Measurements from ENCODE around the gene ZMIZ1.
"Not testable (repeated sequence)": the region's sequence is repeated elsewhere in the genome, so short reads cannot be mapped to it uniquely, and the experiment has no call there.

Gene ZMIZ1

DNA sequence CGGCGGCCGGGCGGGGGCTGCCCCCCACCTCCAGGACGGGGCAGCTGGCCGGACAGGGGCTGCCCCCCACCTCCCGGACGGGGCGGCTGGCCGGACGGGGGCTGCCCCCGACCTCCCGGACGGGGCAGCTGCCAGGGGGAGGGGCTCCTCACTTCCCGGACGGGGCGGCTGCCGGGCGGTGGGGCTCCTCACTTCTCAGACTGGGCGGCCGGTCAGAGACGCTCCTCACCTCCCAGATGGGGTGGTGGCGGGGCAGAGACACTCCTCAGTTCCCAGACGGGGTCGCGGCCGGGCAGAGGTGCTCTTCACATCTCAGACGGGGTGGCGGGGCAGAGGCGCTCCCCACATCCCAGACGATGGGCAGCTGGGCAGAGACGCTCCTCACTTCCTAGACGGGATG lies 210.3 kb downstream of the ZMIZ1 start:
- H3K27me3 Mint-ChIP-seq; H3K4me3 Mint-ChIP-seq; DNase-seq; H3K9me3 Mint-ChIP-seq; ATAC-seq (replicated peaks); H3K27ac Mint-ChIP-seq: not testable (repeated sequence)
- Mint-ChIP-seq H3K36me3 (peaks cover 54 to 74% of the 10 kb centered on the region in 2 donors), H3K4me1 (peaks cover 44 to 46% of the 10 kb centered on the region in 2 donors)

DNA sequence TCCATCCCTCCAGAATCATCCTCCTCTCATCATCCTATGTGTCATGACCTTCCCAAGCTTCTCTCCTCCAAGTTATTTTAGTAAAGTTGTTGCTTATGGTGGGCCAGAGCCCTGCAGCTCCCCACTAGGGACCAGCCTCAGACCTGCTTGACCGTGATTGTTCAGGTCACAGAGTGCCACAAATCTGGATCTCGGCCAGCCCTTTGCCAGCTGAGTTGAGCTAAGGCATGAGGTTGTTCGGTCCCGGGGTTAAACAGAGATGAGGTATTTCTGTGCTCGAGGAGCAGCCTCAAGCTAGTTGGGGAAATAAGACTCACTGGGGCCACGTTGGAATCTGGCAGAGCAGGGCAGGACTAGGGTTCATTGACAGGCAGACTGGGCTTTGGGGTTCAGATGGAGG lies 212.2 kb downstream of the ZMIZ1 start:
- Mint-ChIP-seq H3K27me3 (no peaks in the 10 kb centered on the region), H3K27ac (peak overlapping the region; percentile 73), H3K36me3 (peaks cover 65 to 82% of the 10 kb centered on the region in 2 donors), H3K4me3 (no peak overlapping the region), H3K9me3 (no peaks in the 10 kb centered on the region), H3K4me1 (peaks cover 55 to 57% of the 10 kb centered on the region in 2 donors)
- DNase-seq (no peak), ATAC-seq (replicated peaks) (no peak)

DNA sequence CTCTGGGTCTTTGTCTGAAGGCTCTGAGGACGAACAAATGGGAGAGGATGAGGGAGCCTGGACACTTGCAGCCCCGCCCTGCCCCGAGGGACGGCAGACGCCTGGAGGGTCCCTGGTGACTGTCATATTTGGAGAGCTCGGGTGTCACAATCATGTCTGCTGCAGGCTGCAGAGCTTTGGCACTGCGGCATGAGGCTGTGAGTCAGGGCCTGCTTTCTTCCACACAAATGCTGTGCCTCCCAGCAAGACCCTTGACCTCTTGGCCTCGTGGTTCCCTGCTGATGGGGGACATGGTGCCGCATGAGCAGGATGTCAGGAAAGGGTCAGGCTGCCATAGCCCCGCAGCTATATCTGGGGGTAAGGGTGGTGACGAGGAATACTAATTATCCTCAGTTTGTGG lies 213.6 kb downstream of the ZMIZ1 start:
- peaks cover 62 to 72% of the 10 kb centered on the region in 2 donors for H3K4me1 Mint-ChIP-seq
- no peaks in the 10 kb centered on the region for H3K9me3 Mint-ChIP-seq
- peak overlapping the region; percentile 65 for H3K27ac Mint-ChIP-seq
- ATAC-seq (replicated peaks) (no peak), DNase-seq (no peak)
- peaks cover 62 to 83% of the 10 kb centered on the region in 2 donors for H3K36me3 Mint-ChIP-seq
- no peak overlapping the region for H3K4me3 Mint-ChIP-seq
- no peaks in the 10 kb centered on the region for H3K27me3 Mint-ChIP-seq

- Mint-ChIP-seq H3K4me1 (peaks cover 70 to 84% of the 10 kb centered on the region in 2 donors), H3K36me3 (peaks cover 66 to 83% of the 10 kb centered on the region in 2 donors), H3K9me3 (no peaks in the 10 kb centered on the region), H3K27me3 (no peaks in the 10 kb centered on the region), H3K4me3 (no peak overlapping the region), H3K27ac (peak overlapping the region; percentile 69)
- ATAC-seq (replicated peaks) (no peak), DNase-seq (no peak)
These were observed 214.8 kb downstream of the ZMIZ1 start for GRCh38 chr10:79283616-79284015.

GRCh38 chr10:79284158-79284871 lies 215.5 kb downstream of the ZMIZ1 start:
- Mint-ChIP-seq H3K9me3 (no peaks in the 10 kb centered on the region), H3K36me3 (peaks cover 71 to 88% of the 10 kb centered on the region in 2 donors), H3K27ac (peak overlapping the region; percentile 99), H3K27me3 (no peaks in the 10 kb centered on the region), H3K4me1 (peaks cover 76 to 91% of the 10 kb centered on the region in 2 donors), H3K4me3 (peak overlapping the region in 1 of 2 donors; percentile 79)
- ATAC-seq (replicated peaks) (no peak), DNase-seq (no peak)

GRCh38 chr10:79285315-79286197 lies 216.8 kb downstream of the ZMIZ1 start:
- peak overlapping the region; percentile 70 to 79 for H3K4me3 Mint-ChIP-seq
- no peaks in the 10 kb centered on the region for H3K9me3 Mint-ChIP-seq
- ATAC-seq (replicated peaks): peak; percentile 49 to 61
- DNase-seq: peak; percentile 68
- no peaks in the 10 kb centered on the region for H3K27me3 Mint-ChIP-seq
- H3K27ac Mint-ChIP-seq: peak overlapping the region; percentile 99
- peaks cover 81 to 100% of the 10 kb centered on the region in 2 donors for H3K4me1 Mint-ChIP-seq
- peaks cover 68 to 92% of the 10 kb centered on the region in 2 donors for H3K36me3 Mint-ChIP-seq

GRCh38 chr10:79286318-79286951 lies 217.7 kb downstream of the ZMIZ1 start:
- H3K9me3 Mint-ChIP-seq: no peaks in the 10 kb centered on the region
- H3K27ac Mint-ChIP-seq: peak overlapping the region; percentile 99
- peak; percentile 98 for DNase-seq
- peaks cover 67 to 92% of the 10 kb centered on the region in 2 donors for H3K36me3 Mint-ChIP-seq
- H3K4me1 Mint-ChIP-seq: peaks cover 83 to 100% of the 10 kb centered on the region in 2 donors
- peak overlapping the region; percentile 70 to 79 for H3K4me3 Mint-ChIP-seq
- H3K27me3 Mint-ChIP-seq: no peaks in the 10 kb centered on the region
- peak; percentile 92 to 94 for ATAC-seq (replicated peaks)

DNA sequence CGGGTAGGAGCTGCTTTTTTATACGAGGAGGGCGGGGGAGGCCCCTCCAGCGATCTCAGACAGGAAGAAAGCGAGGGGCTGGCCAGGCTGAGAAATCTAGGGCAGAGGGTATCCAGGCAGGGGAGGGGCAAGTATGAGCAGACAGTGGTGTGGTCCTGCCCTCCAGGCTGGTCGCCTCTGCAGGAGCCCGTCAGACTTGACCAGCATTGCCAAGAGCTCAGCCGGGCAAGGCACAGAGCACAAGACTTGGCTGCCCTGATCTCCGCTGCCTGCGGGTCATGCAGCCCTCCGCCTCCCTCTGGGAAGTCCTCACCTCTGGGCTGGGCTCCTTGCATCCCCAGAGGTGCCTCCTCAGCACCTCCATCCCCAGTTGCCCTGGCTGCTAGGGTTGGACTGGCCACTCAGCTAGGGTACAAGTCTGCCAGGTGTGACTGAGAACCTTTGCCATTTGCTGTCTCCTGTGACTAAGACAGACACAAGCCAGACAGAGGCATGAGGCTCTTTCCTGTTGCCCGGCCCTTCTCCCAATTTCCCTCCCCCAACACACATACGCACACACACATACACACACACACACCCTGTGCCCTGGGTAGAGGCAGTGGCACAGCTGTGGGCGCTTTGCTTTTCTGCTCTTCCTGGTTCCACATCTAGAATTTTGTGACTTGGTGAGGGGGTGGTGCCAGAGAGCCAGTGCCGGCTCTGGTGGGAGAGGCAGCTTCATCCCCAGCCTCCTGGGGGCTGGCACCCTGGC lies 219.4 kb downstream of the ZMIZ1 start:
- Mint-ChIP-seq H3K27ac (peak overlapping the region; percentile 99), H3K9me3 (no peaks in the 10 kb centered on the region), H3K4me1 (peaks cover 78 to 100% of the 10 kb centered on the region in 2 donors), H3K4me3 (peak overlapping the region in 1 of 2 donors; percentile 14), H3K27me3 (no peaks in the 10 kb centered on the region), H3K36me3 (peaks cover 64 to 88% of the 10 kb centered on the region in 2 donors)
- ATAC-seq (replicated peaks) (no peak), DNase-seq (no peak)

GRCh38 chr10:79289801-79290200 lies 221.0 kb downstream of the ZMIZ1 start:
- Mint-ChIP-seq H3K27me3 (no peaks in the 10 kb centered on the region), H3K27ac (peak overlapping the region; percentile 76), H3K9me3 (no peaks in the 10 kb centered on the region), H3K4me1 (peaks cover 79 to 100% of the 10 kb centered on the region in 2 donors), H3K4me3 (no peak overlapping the region), H3K36me3 (peaks cover 66 to 88% of the 10 kb centered on the region in 2 donors)
- ATAC-seq (replicated peaks) (no peak), DNase-seq (no peak)

DNA sequence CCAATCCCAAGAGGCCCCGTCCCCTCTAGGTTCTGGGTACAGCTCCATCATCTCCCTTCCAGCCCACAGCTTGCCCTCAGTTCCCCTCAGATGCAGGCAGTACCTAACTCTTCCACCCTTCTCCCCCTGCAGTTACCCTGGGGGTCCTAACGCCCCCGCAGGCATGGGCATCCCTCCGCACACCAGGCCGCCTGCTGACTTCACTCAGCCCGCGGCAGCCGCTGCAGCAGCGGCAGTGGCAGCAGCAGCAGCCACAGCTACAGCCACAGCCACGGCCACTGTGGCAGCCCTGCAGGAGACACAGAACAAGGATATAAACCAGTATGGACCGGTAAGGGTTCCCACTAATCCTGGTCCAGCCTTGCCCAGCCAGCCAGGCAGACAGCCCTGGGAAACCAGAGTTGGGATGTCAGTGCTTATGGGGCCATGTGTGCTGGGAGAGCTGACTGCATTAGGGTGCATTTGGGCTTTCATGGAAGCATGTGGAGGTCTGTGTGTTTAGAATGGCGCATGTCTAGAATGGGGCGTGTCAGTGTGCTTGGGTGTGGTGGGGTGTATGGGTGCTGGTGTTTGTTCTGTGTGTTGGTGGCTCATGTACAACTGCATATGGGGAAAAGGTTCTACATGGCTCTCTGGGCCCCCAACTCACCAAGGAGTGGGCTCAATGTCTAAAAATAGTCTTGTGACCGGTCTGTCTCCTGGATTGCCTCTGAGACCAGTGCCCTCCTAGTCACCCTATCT lies 223.4 kb downstream of the ZMIZ1 start:
- DNase-seq: no peak
- Mint-ChIP-seq H3K27me3 (no peaks in the 10 kb centered on the region), H3K4me3 (peak overlapping the region; percentile 23 to 40), H3K36me3 (peaks cover 69 to 91% of the 10 kb centered on the region in 2 donors), H3K27ac (peak overlapping the region; percentile 90), H3K4me1 (peaks cover 73 to 99% of the 10 kb centered on the region in 2 donors), H3K9me3 (peaks cover 0 to 4% of the 10 kb centered on the region in 2 donors)
- ATAC-seq (replicated peaks): no peak

DNA sequence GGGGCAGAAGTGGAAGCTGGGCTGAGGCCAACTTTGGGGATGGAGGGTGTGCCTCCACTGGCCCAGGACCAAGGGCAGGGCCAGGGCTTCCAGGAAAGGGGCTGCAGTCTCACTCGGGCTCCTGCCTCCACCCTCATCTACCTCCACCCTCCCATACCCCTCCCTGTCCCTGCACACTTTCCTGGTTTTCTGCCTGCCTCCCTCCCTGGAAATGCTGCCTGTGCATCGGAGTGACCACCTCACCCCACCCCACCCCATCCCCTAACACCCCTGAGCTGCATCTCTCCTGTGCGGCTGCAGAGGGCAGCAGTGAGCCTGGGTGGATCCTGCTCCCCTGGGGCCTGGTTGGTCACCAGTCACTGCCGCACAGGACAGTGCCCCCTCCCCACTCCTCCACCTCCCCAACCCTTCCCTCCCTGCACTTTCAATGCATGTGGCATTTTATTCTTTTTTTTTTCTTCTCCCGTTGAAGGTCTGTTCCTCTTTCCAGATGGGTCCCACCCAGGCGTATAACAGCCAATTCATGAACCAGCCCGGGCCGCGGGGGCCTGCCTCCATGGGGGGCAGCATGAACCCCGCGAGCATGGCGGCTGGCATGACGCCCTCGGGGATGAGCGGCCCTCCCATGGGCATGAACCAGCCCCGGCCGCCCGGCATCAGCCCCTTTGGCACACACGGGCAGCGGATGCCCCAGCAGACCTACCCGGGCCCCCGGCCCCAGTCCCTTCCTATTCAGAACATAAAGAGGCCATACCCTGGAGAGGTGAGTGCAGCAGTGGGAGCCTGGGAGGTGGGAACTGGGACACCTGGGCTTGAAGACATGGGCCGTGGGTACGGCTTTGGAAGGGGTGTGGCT lies 224.4 kb downstream of the ZMIZ1 start:
- peak in 1 of 2 donors; percentile 8 for ATAC-seq (replicated peaks)
- Mint-ChIP-seq H3K36me3 (peaks cover 68 to 91% of the 10 kb centered on the region in 2 donors), H3K9me3 (peaks cover 0 to 4% of the 10 kb centered on the region in 2 donors), H3K4me1 (peaks cover 70 to 99% of the 10 kb centered on the region in 2 donors), H3K27ac (peak overlapping the region; percentile 95), H3K27me3 (no peaks in the 10 kb centered on the region), H3K4me3 (peak overlapping the region; percentile 64 to 70)
- DNase-seq: no peak

DNA sequence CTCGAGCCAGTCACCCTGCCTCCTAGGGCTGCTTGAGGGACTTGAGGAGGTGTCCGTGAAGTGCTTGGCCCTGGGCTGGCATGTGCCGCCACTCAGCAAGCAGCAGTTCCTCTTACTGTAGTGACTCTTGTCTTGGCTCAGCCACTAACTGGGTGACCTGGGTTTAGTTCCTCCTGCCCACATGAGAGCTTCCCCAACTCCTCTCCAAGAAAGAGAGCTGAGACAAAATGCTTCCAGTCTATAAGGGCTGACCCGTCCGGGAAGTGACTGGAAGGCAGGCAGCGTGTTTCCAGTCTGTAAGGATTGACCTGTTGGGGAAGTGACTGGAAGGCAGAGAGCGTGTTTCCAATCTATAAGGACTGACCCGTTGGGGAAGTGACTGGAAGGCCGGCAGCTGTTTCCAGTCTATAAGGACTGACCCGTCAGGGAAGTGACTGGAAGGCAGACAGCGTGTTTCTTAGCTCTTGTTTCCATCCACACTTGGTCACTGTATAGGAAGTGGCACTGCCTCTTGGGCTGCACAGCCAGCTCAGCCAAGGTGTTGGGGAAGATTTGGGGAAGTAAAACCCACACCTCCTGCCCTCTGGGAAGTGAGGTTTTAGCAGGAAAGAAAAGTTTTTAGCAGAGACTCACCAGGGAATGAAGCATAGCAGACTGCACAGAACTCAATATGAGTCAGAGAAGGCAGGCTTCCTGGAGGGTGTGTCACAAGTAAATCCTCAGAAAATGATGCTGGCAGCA lies 225.2 kb downstream of the ZMIZ1 start:
- H3K4me1 Mint-ChIP-seq: peaks cover 64 to 97% of the 10 kb centered on the region in 2 donors
- peak overlapping the region; percentile 95 for H3K27ac Mint-ChIP-seq
- ATAC-seq (replicated peaks): peak; percentile 88 to 89
- H3K4me3 Mint-ChIP-seq: peak overlapping the region; percentile 41 to 70
- H3K9me3 Mint-ChIP-seq: peaks cover 0 to 4% of the 10 kb centered on the region in 2 donors
- no peaks in the 10 kb centered on the region for H3K27me3 Mint-ChIP-seq
- peaks cover 68 to 91% of the 10 kb centered on the region in 2 donors for H3K36me3 Mint-ChIP-seq
- DNase-seq: peak; percentile 57

All from stimulated activated naive B cell treated with anti-CD40 and anti-IgM and Interleukin-4, amounts not matched to agents 10 μg/mL and 1 μg/mL and 100 μg/mL, for 72 hours (primary cell).